HG03108 (cell line): ENCODE measurements around the gene PITX1.

Experiments
- ATAC-seq: cut with Tn5 transposase; IDR thresholded peaks from one replicate; pipeline ENCODE4 v1.9.1; 2021; ENCODE audit warnings: moderate library complexity; ENCODE audit not compliant: unreplicated experiment

Gene PITX1

GRCh38 chr5:135030123-135030955 is 3.7 kb downstream of the PITX1 start:
- ATAC-seq = no peak

DNA sequence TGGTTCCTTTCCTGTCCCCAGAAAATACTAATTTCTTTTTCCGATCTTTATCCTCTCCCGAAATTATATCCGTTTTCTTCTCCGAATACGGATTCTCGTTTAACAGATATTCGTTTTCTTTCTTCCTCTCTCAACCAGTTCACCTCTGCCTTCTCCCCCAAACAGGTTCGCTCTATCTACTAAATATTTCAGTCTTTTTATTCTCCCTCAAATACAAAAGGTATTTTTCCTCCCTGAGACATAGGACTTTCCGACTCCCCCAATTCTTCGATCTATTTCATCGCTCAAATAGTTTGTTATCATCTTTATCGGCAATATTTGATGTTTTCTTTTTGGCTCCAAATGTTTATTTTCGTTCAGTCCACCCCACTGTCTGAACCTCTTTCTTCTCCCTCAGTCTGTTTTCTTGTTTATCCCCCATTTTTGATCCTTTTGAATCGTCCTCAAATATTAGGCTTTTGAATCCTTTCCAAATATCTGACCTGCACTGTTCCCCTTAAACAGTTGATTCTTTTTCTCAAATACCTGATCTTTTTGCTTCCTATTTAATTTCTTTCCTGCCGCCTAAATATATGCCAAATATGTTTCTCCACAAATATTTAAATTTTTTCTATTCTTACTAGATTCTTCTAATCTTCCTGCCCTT is 4.4 kb downstream of the PITX1 start:
- no peak for ATAC-seq

DNA sequence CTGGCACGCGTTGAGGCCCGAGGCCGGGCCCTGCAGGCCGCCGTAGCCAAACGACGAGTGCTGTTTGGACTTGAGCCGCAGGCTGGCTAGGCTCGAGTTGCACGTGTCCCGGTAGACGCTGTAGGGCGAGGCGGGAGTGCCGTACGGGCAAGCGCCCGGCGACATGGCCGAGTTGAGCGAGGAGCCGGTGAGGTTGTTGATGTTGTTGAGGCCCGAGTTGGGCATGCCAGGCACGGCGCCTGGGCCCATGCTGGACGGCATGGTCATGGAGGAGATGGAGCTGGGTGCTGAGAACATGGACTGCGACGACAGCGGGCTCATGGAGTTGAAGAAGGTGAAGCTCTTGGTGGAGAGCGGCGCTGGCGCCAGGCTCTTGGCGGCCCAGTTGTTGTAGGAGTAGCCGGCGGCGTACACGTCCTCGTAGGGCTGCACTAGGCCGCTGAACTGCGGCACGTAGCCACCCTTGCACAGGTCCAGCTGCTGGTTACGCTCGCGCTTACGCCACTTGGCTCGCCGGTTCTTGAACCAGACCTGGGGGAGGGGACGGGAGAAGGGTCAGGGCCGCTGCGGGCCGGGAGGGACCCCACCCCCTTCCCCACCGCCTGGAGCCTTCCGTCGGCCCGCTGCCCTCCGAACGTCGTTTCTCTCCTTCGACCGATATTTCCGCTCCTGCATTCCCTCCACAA is 5.1 kb downstream of the PITX1 start:
- no peak for ATAC-seq

DNA sequence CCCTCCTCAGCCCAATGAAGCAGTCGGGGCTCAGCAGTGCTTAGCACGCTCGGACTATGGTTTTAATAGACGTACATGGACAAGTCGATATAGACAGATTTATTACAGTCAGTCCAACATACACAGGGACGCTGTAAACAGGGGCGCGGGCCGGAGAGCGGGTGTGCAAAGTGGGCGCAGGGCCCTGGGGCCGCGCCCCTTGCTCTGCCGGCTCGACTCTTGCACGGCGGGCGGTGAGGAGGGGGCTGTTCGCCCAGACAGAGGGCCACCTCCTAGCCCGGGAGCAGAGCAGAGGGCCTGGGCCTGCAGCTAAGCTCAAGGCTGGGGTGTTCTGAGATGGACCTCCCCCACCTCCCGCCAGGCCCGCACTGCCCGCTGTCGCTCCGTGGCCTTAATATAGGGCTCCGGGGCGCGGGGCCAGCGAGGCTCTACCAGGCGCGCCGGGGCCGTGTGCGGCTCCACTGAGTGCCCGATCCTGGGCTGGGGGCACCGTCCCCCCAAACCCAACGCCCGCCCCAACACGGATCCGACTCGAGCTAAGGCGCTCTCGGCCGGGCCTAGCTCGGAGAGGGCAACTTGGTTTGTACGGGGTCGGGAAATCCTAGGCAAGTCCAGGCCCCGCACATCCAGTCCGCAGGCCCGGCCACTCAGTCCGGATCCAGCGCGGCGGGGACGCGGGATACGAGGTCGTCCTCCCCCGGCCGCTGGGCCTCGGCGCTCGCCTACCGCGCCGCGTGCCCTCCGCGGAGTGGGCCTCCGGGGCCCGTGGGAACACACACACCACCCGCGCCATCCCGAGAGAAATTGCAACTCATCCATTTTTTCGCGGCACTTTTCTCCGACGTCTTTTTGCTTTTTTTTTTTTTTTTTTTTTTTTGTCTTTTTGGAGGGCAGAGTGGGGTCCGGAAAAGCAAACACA is 6.1 kb downstream of the PITX1 start:
- no peak for ATAC-seq

DNA sequence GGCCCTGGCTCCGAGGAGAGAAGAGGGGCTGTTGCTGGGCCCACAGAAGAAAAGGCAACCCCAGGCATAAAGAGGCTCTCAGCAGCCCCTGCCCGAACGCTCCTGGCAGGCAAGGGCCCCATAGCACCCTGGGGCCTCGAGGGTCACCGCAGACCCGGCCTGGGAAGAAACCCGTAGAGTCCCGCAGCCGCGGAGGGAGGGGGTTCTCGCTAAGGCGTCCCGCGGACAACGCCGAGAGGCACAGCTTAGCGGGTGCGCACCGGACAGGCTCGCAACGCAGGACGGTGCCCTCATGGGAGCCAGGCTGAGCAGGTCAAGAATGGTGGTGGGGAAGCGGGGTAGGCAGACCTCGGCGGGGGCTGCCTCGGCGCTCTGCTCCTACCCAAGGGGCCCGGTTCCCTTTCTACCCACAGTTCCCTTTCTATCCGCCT is 6.7 kb downstream of the PITX1 start:
- ATAC-seq = no peak

DNA sequence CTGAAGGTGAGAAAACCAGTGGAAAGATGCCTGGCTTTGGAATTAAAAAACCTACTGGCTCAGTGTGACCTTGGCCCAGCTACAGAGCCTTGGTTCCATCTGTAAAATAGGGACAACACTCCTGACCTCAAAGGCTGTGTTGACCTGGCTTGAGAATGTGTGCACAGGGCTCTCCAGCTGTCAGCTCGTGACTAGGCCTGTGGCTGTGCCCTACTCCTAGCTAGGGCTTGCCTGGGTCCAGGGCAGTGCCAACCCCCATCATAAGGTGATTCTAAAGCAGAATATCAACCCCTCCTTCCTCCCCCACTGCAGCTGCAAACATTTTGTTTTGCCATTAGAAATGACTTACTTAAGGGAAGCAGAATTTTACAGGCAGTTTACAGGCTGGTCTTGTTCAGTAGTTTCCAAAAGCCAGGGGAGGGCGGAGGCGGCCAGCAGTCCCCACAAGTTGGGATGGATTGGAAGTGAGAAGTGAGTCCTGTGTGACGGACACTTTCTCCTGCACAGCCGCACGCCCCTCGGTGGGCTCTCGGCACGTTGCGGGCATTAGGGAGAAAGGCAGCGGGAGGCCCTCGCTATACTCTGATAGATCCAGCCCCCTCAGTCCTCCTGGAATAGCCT is 7.3 kb downstream of the PITX1 start:
- ATAC-seq = no peak

- no peak for ATAC-seq
Measured at GRCh38 chr5:135025730-135026644, 8.0 kb downstream of the PITX1 start.

GRCh38 chr5:135024956-135025729 is 8.9 kb downstream of the PITX1 start:
- ATAC-seq = no peak

DNA sequence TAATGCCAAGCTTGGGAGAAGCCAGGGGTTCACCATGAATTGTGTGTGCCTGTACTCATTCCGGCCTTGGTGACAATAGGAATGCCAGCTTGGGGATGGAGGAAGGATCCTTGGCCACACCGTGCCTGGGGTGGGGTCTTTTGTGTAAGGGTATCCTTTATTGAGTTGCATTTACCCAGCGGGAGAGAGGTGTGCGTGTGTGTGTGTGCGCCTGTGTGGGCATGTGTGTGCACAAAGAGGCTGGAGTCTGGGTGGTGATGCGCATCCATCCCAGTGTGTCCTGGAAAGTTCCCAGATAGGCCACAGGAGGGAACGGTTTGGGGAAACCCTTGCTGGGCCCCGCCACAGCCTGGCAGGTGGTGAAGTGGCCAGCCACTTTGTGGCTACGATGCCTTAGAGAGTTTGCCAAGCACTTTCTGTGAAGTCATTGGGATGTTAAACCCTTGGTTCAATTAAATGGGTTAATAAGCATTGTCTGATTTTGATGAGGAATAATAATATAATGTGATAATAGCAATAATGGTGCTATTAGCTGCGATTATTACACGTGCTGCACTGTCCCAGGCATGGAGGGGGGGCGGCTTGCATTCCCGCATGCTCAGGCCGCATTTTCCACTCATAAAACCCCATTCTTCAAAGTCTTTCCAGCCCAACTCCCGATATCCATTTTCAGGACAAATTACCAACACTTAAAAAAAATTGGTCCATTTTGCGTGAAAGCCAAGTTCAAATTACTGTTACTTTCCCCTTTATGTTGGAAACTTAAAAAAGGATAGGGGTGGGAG is 13.7 kb downstream of the PITX1 start:
- no peak for ATAC-seq

DNA sequence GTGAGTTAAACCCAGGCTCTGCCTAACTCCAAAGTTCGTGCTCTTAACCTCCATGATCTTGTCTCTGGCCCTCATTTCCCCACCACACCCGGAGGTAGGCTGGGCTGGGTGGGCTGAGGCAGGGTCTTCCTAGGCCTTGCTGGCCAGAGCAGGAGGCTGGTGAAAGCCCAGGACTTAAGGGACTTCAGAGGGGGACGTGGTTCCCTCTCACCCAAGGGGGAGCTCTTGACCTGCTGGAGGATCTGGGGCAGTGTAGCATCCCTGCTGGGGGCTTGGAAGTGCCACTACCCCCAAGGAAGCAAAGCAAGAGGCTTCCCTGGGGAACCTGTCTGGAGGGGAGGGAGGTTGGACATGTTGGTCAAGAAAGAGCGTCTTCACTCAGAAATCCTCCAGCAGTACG is 14.7 kb downstream of the PITX1 start:
- no peak for ATAC-seq

DNA sequence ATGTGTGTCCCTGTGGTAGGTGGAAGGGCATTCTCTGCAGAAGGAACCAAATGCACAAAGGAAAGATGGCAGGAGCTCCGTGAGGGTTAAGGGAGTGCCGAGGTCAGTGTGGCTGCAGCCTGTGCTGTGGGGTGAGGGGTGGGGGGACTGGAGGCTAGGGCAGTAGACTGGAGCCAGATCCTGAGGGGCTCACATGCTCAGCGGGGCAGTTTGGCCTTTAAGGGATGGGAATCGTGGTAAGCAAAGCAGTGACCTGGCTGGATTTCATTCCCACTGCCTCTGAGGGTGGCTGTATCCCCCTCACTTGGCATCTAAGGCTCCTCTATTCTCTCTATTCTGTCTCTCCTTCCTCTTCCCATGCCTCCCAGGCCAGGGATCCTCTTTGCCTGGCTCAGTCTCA is 15.6 kb downstream of the PITX1 start:
- no peak for ATAC-seq

DNA sequence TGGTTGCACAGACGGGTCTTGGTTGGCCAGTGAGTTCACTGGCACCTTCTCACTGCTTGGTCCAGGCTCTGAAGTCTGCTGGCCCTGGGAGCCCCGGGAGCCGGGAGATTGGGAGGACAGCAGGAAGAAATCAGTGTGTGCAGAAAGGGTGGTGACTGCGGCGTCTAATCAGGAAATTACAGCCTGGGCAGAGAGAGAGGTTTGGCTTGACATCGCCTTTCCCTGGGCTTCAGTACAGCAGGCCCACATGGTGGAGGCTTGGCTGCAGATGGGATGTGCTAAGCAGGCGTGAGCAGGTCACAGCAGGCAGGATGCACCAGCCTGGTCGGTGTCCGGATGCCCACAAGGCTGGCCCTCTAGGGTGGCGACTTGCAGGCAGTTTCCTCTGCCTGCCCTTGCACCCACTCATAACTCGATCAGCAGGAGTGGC is 17.2 kb downstream of the PITX1 start:
- no peak for ATAC-seq

- ATAC-seq = no peak
Measured at GRCh38 chr5:135015942-135016341, 18.1 kb downstream of the PITX1 start.

GRCh38 chr5:135013947-135014570 is 20.0 kb downstream of the PITX1 start:
- ATAC-seq = no peak

GRCh38 chr5:135013445-135013844 is 20.6 kb downstream of the PITX1 start:
- ATAC-seq = no peak

GRCh38 chr5:135012951-135013391 is 21.1 kb downstream of the PITX1 start:
- no peak for ATAC-seq

- no peak for ATAC-seq
Measured at GRCh38 chr5:135012033-135012588, 21.9 kb downstream of the PITX1 start.
